ENCODE results near the gene KRTAP17-1. TPM values are rescaled to one million over a fixed set of nuclear protein-coding genes. Genes with fewer than 3 reads are reported as not detected.
"Not testable (repeated sequence)": the region's sequence is repeated elsewhere in the genome, so short reads cannot be mapped to it uniquely, and the experiment has no call there.

The KRTAP17-1 gene
- total RNA-seq, 1 donor, result not detected

GRCh38 chr17:41352597-41353366 lies 37.3 kb upstream of the KRTAP17-1 start:
- Histone ChIP-seq H3K4me3 (ENCODE audit: insufficient read depth, low read length) (no peak overlapping the region), H2AFZ (ENCODE audit: low read length) (no peak overlapping the region), H3K36me3 (ENCODE audit: insufficient read depth, low read length) (no peaks in the 10 kb centered on the region), H3K27ac (ENCODE audit: low read depth, low read length) (no peak overlapping the region), H4K20me1 (ENCODE audit: insufficient read depth, low read length) (no peaks in the 10 kb centered on the region), H3K9me3 (ENCODE audit: low read depth, low read length) (no peaks in the 10 kb centered on the region), H3K4me2 (ENCODE audit: insufficient read depth, low read length) (no peak overlapping the region), H3K27me3 (ENCODE audit: insufficient read depth, low read length) (no peaks in the 10 kb centered on the region), H3K4me1 (ENCODE audit: insufficient read depth, low read length) (no peaks in the 10 kb centered on the region), H3K79me2 (ENCODE audit: insufficient read depth, low read length) (no peaks in the 10 kb centered on the region)
- TF ChIP-seq CTCF (IDR thresholded peaks at IDR 0.05; ENCODE audit: extremely low read depth, low read depth, low read length), result no peak
- DNase-seq (ENCODE audit: insufficient read length, low spot score, missing footprints), result no peak

GRCh38 chr17:41351177-41351576 lies 35.7 kb upstream of the KRTAP17-1 start:
- H3K4me3 ChIP-seq (ENCODE audit: insufficient read depth, low read length), result no peak overlapping the region
- no peaks in the 10 kb centered on the region for H3K9me3 ChIP-seq (ENCODE audit: low read depth, low read length)
- DNase-seq (ENCODE audit: insufficient read length, low spot score, missing footprints), result no peak
- no peaks in the 10 kb centered on the region for H4K20me1 ChIP-seq (ENCODE audit: insufficient read depth, low read length)
- no peak for TF ChIP-seq CTCF (IDR thresholded peaks at IDR 0.05; ENCODE audit: extremely low read depth, low read depth, low read length)
- no peaks in the 10 kb centered on the region for H3K27me3 ChIP-seq (ENCODE audit: insufficient read depth, low read length)
- H3K36me3 ChIP-seq (ENCODE audit: insufficient read depth, low read length), result no peaks in the 10 kb centered on the region
- no peak overlapping the region for H2AFZ ChIP-seq (ENCODE audit: low read length)
- H3K27ac ChIP-seq (ENCODE audit: low read depth, low read length), result no peak overlapping the region
- H3K4me2 ChIP-seq (ENCODE audit: insufficient read depth, low read length), result no peak overlapping the region
- H3K79me2 ChIP-seq (ENCODE audit: insufficient read depth, low read length), result no peaks in the 10 kb centered on the region
- no peaks in the 10 kb centered on the region for H3K4me1 ChIP-seq (ENCODE audit: insufficient read depth, low read length)

- DNase-seq (ENCODE audit: insufficient read length, low spot score, missing footprints); H3K9me3 ChIP-seq (ENCODE audit: low read depth, low read length); H4K20me1 ChIP-seq (ENCODE audit: insufficient read depth, low read length); H3K27ac ChIP-seq (ENCODE audit: low read depth, low read length); H3K4me3 ChIP-seq (ENCODE audit: insufficient read depth, low read length); H3K4me1 ChIP-seq (ENCODE audit: insufficient read depth, low read length); H3K36me3 ChIP-seq (ENCODE audit: insufficient read depth, low read length); H3K4me2 ChIP-seq (ENCODE audit: insufficient read depth, low read length); H2AFZ ChIP-seq (ENCODE audit: low read length); H3K79me2 ChIP-seq (ENCODE audit: insufficient read depth, low read length); H3K27me3 ChIP-seq (ENCODE audit: insufficient read depth, low read length): not testable (repeated sequence)
These were observed 34.9 kb upstream of the KRTAP17-1 start, which contains the start of gene KRT33A for GRCh38 chr17:41350381-41350878. TSS of gene KRT33A (minus strand) at chr17:41350828. CDS start at chr17:41350767, 61 bp downstream.

GRCh38 chr17:41347869-41348760 lies 32.6 kb upstream of the KRTAP17-1 start:
- H3K4me3 ChIP-seq (ENCODE audit: insufficient read depth, low read length), result no peak overlapping the region
- DNase-seq (ENCODE audit: insufficient read length, low spot score, missing footprints), result no peak

GRCh38 chr17:41346421-41346820 lies 30.9 kb upstream of the KRTAP17-1 start:
- not testable (repeated sequence) for H4K20me1 ChIP-seq (ENCODE audit: insufficient read depth, low read length); H3K9me3 ChIP-seq (ENCODE audit: low read depth, low read length); DNase-seq (ENCODE audit: insufficient read length, low spot score, missing footprints); H3K79me2 ChIP-seq (ENCODE audit: insufficient read depth, low read length); H2AFZ ChIP-seq (ENCODE audit: low read length); H3K4me1 ChIP-seq (ENCODE audit: insufficient read depth, low read length); H3K27ac ChIP-seq (ENCODE audit: low read depth, low read length); H3K4me3 ChIP-seq (ENCODE audit: insufficient read depth, low read length); H3K36me3 ChIP-seq (ENCODE audit: insufficient read depth, low read length); H3K27me3 ChIP-seq (ENCODE audit: insufficient read depth, low read length); H3K4me2 ChIP-seq (ENCODE audit: insufficient read depth, low read length)

More at GRCh38 chr17:41347869-41348760, 32.6 kb upstream of the KRTAP17-1 start:
- H3K36me3 ChIP-seq (ENCODE audit: insufficient read depth, low read length), result no peaks in the 10 kb centered on the region
- no peak overlapping the region for H2AFZ ChIP-seq (ENCODE audit: low read length)
- H3K27ac ChIP-seq (ENCODE audit: low read depth, low read length), result no peak overlapping the region
- H3K4me2 ChIP-seq (ENCODE audit: insufficient read depth, low read length), result no peak overlapping the region
- no peaks in the 10 kb centered on the region for H4K20me1 ChIP-seq (ENCODE audit: insufficient read depth, low read length)
- H3K4me1 ChIP-seq (ENCODE audit: insufficient read depth, low read length), result no peaks in the 10 kb centered on the region
- H3K27me3 ChIP-seq (ENCODE audit: insufficient read depth, low read length), result no peaks in the 10 kb centered on the region
- no peak for TF ChIP-seq CTCF (IDR thresholded peaks at IDR 0.05; ENCODE audit: extremely low read depth, low read depth, low read length)
- no peaks in the 10 kb centered on the region for H3K79me2 ChIP-seq (ENCODE audit: insufficient read depth, low read length)
- H3K9me3 ChIP-seq (ENCODE audit: low read depth, low read length), result no peaks in the 10 kb centered on the region
